Mesangial cell (primary cell): ENCODE data around the gene CHEK2. TPM values are rescaled to one million over a fixed set of nuclear protein-coding genes. Genes with fewer than 3 reads are reported as not detected.

Experiments used
- total RNA-seq: library from RNA; depleted of rRNA; stranded (reverse); fragments of >200 nt; gene quantifications from 2 replicates; pipeline ENCODE4 v1.2.3, GENCODE V29; 2015

Gene CHEK2
- total RNA-seq: 10.9 and 13.7 TPM in 2 replicates

GRCh38 chr22:28741785-28742561 lies at the start of gene CHEK2, which contains the start of gene HSCB:
TSS of gene CHEK2 (minus strand) at chr22:28741820. CDS start at chr22:28734721, 7,099 bp downstream.
TSS of gene HSCB (plus strand) at chr22:28742039. CDS start at chr22:28742096, 57 bp downstream.

GRCh38 chr22:28772633-28773460 lies 31.2 kb upstream of the CHEK2 start, which contains the start of gene CCDC117:
TSS of gene CCDC117 (plus strand) at chr22:28772695. CDS start at chr22:28772850, 155 bp downstream.

GRCh38 chr22:28679611-28680287 lies 61.9 kb downstream of the CHEK2 start, which contains the start of gene TTC28:
TSS of gene TTC28 (minus strand) at chr22:28679840. CDS start at chr22:28679723, 117 bp downstream.

Other genes with a start within 250 kb of the CHEK2 start
- 13.9 and 28.9 TPM in 2 replicates for gene TTC28, start 62.0 kb downstream of the CHEK2 start, total RNA-seq
- gene HSCB, start 219 bp upstream of the CHEK2 start, total RNA-seq: 17.8 and 18.0 TPM in 2 replicates
- gene CCDC117, start 30.9 kb upstream of the CHEK2 start, total RNA-seq: 10.3 and 11.3 TPM in 2 replicates
- 120 and 181 TPM in 2 replicates for gene XBP1, start 58.7 kb upstream of the CHEK2 start, total RNA-seq
- 10.3 and 21.9 TPM in 2 replicates for gene ZNRF3, start 141.8 kb upstream of the CHEK2 start, total RNA-seq